ENCODE measurements around the gene MAP7.

Gene MAP7

DNA sequence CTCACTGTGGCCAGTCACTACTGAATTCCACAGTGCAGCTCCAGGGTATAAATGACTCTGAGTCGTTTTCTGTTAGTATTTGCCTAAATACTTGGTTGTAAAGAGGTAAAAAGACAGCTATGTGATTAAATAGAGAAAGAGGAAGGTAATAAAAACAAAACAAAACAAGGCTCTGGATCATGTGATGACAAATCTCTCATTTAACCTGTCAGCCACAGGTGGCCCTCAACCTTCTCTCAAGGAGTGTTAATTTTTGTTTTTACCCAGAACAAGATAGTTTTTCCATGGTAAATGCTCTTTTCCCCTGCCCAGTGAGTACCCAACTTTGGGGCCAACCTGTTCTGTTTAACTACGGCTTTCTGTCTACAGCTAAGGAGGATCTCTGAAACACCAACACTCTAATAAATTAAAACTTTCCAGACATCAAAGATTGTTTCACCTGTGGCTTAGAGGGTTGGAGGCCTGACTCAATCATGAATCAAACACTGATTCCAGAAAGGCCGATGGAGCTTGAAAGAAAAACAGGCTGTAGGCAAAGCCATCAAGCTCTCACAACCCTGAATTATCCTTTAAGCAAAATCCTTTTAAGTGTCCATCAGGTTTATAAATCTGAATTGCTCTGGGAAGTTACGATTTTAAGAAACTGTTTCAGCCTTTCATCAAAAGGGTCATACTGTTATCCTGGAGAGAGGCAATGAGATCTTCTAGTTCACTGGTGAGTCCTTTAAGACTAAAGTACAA, 179.1 kb downstream of the MAP7 start:
- WGBS (ENCODE audit: extremely low coverage, insufficient coverage, low lambda C conversion rate): no CpG with 5 or more reads among the region's 4 CpGs
- Histone ChIP-seq H2AK5ac (ENCODE audit: low read length) (no peak overlapping the region), H3K4me1 (ENCODE audit: control insufficient read depth, low read depth, low read length) (no peaks in the 10 kb centered on the region), H3K56ac (ENCODE audit: low read length) (no peak overlapping the region), H3K4me2 (ENCODE audit: low read length) (no peak overlapping the region), H3K79me1 (ENCODE audit: low read length) (no peaks in the 10 kb centered on the region), H3K36me3 (ENCODE audit: control insufficient read depth, insufficient read depth, low read length) (no peaks in the 10 kb centered on the region), H3K18ac (ENCODE audit: low read length) (no peak overlapping the region), H2BK120ac (ENCODE audit: low read depth, low read length) (no peak overlapping the region), H3K9ac (ENCODE audit: low read length) (no peak overlapping the region), H3K27ac (ENCODE audit: low read depth, low read length) (no peak overlapping the region), H4K5ac (ENCODE audit: low read length) (no peak overlapping the region), H3K4me3 (ENCODE audit: low read length) (no peak overlapping the region), H3K23ac (ENCODE audit: low read length) (no peak overlapping the region), H3K27me3 (ENCODE audit: insufficient read depth, low read length, poor library complexity) (no peaks in the 10 kb centered on the region), H4K8ac (ENCODE audit: low read depth, low read length) (no peak overlapping the region), H2BK15ac (replicated peaks; ENCODE audit: low read depth) (no peak overlapping the region), H2BK5ac (ENCODE audit: low read length) (no peak overlapping the region), H3K79me2 (ENCODE audit: control insufficient read depth, insufficient read depth, low read length) (no peaks in the 10 kb centered on the region), H3K4ac (ENCODE audit: low read depth, low read length) (no peak overlapping the region)
- DNase-seq: no peak

- Histone ChIP-seq H3K9ac (ENCODE audit: low read length) (no peak overlapping the region), H3K36me3 (ENCODE audit: control insufficient read depth, insufficient read depth, low read length) (no peaks in the 10 kb centered on the region), H2BK120ac (ENCODE audit: low read depth, low read length) (no peak overlapping the region), H3K79me2 (ENCODE audit: control insufficient read depth, insufficient read depth, low read length) (no peaks in the 10 kb centered on the region), H2BK15ac (replicated peaks; ENCODE audit: low read depth) (no peak overlapping the region), H3K4me1 (ENCODE audit: control insufficient read depth, low read depth, low read length) (no peaks in the 10 kb centered on the region), H3K79me1 (ENCODE audit: low read length) (no peaks in the 10 kb centered on the region), H3K4ac (ENCODE audit: low read depth, low read length) (no peak overlapping the region), H3K4me2 (ENCODE audit: low read length) (no peak overlapping the region), H3K4me3 (ENCODE audit: low read length) (no peak overlapping the region), H4K5ac (ENCODE audit: low read length) (no peak overlapping the region), H3K23ac (ENCODE audit: low read length) (no peak overlapping the region), H3K27me3 (ENCODE audit: insufficient read depth, low read length, poor library complexity) (no peaks in the 10 kb centered on the region), H4K8ac (ENCODE audit: low read depth, low read length) (no peak overlapping the region), H3K27ac (ENCODE audit: low read depth, low read length) (no peak overlapping the region), H3K56ac (ENCODE audit: low read length) (no peak overlapping the region), H2AK5ac (ENCODE audit: low read length) (no peak overlapping the region), H2BK5ac (ENCODE audit: low read length) (no peak overlapping the region), H3K18ac (ENCODE audit: low read length) (no peak overlapping the region)
- no CpG with 5 or more reads among the region's 11 CpGs for WGBS (ENCODE audit: extremely low coverage, insufficient coverage, low lambda C conversion rate)
- no peak for DNase-seq
Measured at GRCh38 chr6:136365776-136366354, 184.4 kb downstream of the MAP7 start.

DNA sequence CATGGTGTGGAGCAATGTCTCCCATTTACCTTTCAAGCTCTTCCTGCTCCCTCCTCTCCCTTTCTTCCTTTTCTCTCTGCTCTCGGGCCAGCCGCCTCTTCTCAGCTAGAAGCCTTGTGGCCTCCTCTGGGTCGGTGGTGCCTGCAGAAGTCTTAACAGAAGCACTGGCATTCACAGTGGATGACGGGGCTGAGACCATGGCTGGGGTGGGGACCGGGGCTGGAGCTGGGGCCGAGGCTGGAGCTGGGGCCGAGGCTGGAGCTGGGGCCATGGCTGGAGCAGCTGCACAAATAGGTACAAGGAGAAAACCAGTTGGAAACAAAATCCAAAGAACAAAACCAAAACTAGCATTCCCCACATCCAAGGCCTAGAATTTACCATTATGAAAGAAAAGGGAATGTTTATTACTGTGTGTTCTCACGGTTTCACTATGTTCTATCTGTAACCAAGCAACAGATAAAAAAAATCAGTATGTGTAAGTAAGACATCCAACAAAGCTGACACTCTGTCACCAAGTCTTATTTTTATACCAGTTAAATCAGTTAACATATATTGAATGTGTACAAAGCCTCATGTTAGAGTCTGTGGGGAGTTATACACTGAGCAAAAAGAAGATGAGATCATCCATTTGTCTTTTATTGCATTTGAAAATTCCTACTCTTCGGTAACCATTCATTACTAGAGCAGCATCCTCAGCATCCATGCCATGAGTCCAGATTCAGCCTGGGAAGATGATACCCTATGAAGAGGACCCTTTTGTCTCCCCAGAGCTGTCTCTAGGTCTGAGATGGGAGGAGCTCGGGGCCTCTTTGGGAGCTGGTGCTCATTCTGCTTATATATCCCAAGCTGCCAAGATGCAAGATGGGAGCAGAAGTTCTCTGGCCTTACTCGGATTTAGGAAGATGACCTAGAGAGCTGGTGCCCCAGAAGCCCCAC, 187.5 kb downstream of the MAP7 start:
- no peaks in the 10 kb centered on the region for H3K4me1 ChIP-seq (ENCODE audit: control insufficient read depth, low read depth, low read length)
- H2BK15ac ChIP-seq (replicated peaks; ENCODE audit: low read depth): no peak overlapping the region
- H3K23ac ChIP-seq (ENCODE audit: low read length): no peak overlapping the region
- H4K5ac ChIP-seq (ENCODE audit: low read length): no peak overlapping the region
- no peak overlapping the region for H2BK5ac ChIP-seq (ENCODE audit: low read length)
- H3K79me1 ChIP-seq (ENCODE audit: low read length): no peaks in the 10 kb centered on the region
- no peak overlapping the region for H3K4me3 ChIP-seq (ENCODE audit: low read length)
- no peak overlapping the region for H3K4ac ChIP-seq (ENCODE audit: low read depth, low read length)
- no peak overlapping the region for H4K8ac ChIP-seq (ENCODE audit: low read depth, low read length)
- no peak overlapping the region for H2AK5ac ChIP-seq (ENCODE audit: low read length)
- no peak overlapping the region for H3K9ac ChIP-seq (ENCODE audit: low read length)
- H3K4me2 ChIP-seq (ENCODE audit: low read length): no peak overlapping the region
- no peak overlapping the region for H3K56ac ChIP-seq (ENCODE audit: low read length)
- no peaks in the 10 kb centered on the region for H3K27me3 ChIP-seq (ENCODE audit: insufficient read depth, low read length, poor library complexity)
- no peak overlapping the region for H3K18ac ChIP-seq (ENCODE audit: low read length)
- no peak overlapping the region for H2BK120ac ChIP-seq (ENCODE audit: low read depth, low read length)
- no peaks in the 10 kb centered on the region for H3K79me2 ChIP-seq (ENCODE audit: control insufficient read depth, insufficient read depth, low read length)
- no peak overlapping the region for H3K27ac ChIP-seq (ENCODE audit: low read depth, low read length)
- DNase-seq: no peak
- no CpG with 5 or more reads among the region's 11 CpGs for WGBS (ENCODE audit: extremely low coverage, insufficient coverage, low lambda C conversion rate)
- H3K36me3 ChIP-seq (ENCODE audit: control insufficient read depth, insufficient read depth, low read length): no peaks in the 10 kb centered on the region

DNA sequence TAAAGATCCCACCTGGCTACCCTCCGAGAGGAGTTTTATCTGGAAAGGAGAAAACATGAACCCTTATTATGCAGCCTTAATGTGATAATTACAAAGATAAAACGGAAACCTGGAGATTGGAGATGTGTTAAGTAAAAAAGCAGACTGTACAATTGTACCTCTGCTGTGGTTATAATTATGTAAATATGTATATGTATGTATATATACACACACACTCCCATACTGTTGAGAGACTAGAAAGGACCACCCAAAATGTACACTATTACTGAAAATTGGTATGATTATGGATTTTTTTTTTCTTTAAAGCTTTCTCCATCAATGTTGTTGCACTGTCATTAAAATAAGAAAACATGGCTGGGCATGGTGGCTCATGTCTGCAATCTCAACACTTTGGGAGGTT, 188.4 kb downstream of the MAP7 start:
- no CpG with 5 or more reads among the region's 2 CpGs for WGBS (ENCODE audit: extremely low coverage, insufficient coverage, low lambda C conversion rate)
- H3K79me2 ChIP-seq (ENCODE audit: control insufficient read depth, insufficient read depth, low read length): no peaks in the 10 kb centered on the region

DNA sequence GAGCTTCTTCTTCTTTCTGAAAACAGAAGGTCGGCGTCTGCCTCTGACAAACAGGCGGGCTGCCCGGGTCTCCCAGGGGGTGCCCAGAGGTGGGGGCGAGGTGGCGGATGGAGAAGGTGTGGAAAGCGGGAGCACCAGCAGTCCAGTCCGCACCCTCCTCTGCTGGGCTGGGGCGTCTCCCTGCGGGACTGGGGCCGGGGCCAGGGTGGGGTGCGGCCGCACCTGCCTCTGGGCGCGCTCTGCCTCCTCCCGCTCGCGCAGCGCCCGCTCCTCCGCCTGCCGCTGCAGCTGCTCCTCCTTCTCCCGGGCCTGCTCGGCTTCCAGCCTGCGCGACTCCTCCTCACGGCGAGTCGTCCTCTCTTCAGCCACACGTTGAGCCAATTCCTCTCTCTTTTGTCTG, 189.4 kb downstream of the MAP7 start:
- DNase-seq: no peak
- Histone ChIP-seq H3K23ac (ENCODE audit: low read length) (no peak overlapping the region), H3K36me3 (ENCODE audit: control insufficient read depth, insufficient read depth, low read length) (no peaks in the 10 kb centered on the region), H3K4ac (ENCODE audit: low read depth, low read length) (no peak overlapping the region), H4K8ac (ENCODE audit: low read depth, low read length) (no peak overlapping the region), H3K4me3 (ENCODE audit: low read length) (no peak overlapping the region), H3K18ac (ENCODE audit: low read length) (no peak overlapping the region), H3K9ac (ENCODE audit: low read length) (no peak overlapping the region), H3K4me1 (ENCODE audit: control insufficient read depth, low read depth, low read length) (no peaks in the 10 kb centered on the region), H3K4me2 (ENCODE audit: low read length) (no peak overlapping the region), H3K79me1 (ENCODE audit: low read length) (no peaks in the 10 kb centered on the region), H2BK120ac (ENCODE audit: low read depth, low read length) (no peak overlapping the region), H3K27ac (ENCODE audit: low read depth, low read length) (no peak overlapping the region), H2BK15ac (replicated peaks; ENCODE audit: low read depth) (no peak overlapping the region), H2BK5ac (ENCODE audit: low read length) (no peak overlapping the region), H2AK5ac (ENCODE audit: low read length) (no peak overlapping the region), H4K5ac (ENCODE audit: low read length) (no peak overlapping the region), H3K56ac (ENCODE audit: low read length) (no peak overlapping the region), H3K27me3 (ENCODE audit: insufficient read depth, low read length, poor library complexity) (no peaks in the 10 kb centered on the region), H3K79me2 (ENCODE audit: control insufficient read depth, insufficient read depth, low read length) (no peaks in the 10 kb centered on the region)
- whole genome bisulfite sequencing (ENCODE audit: extremely low coverage, insufficient coverage, low lambda C conversion rate): no CpG with 5 or more reads among the region's 30 CpGs

More for the DNA sequence above, 188.4 kb downstream of the MAP7 start:
- Histone ChIP-seq H3K9ac (ENCODE audit: low read length) (no peak overlapping the region), H3K56ac (ENCODE audit: low read length) (no peak overlapping the region), H3K23ac (ENCODE audit: low read length) (no peak overlapping the region), H3K79me1 (ENCODE audit: low read length) (no peaks in the 10 kb centered on the region), H2BK5ac (ENCODE audit: low read length) (no peak overlapping the region), H3K4me2 (ENCODE audit: low read length) (no peak overlapping the region), H3K27ac (ENCODE audit: low read depth, low read length) (no peak overlapping the region), H2AK5ac (ENCODE audit: low read length) (no peak overlapping the region), H3K4me3 (ENCODE audit: low read length) (no peak overlapping the region), H2BK15ac (replicated peaks; ENCODE audit: low read depth) (no peak overlapping the region), H3K4ac (ENCODE audit: low read depth, low read length) (no peak overlapping the region), H3K36me3 (ENCODE audit: control insufficient read depth, insufficient read depth, low read length) (no peaks in the 10 kb centered on the region), H2BK120ac (ENCODE audit: low read depth, low read length) (no peak overlapping the region), H3K4me1 (ENCODE audit: control insufficient read depth, low read depth, low read length) (no peaks in the 10 kb centered on the region), H3K27me3 (ENCODE audit: insufficient read depth, low read length, poor library complexity) (no peaks in the 10 kb centered on the region), H4K8ac (ENCODE audit: low read depth, low read length) (no peak overlapping the region), H3K18ac (ENCODE audit: low read length) (no peak overlapping the region), H4K5ac (ENCODE audit: low read length) (no peak overlapping the region)
- no peak for DNase-seq

Data from mesendoderm (in vitro differentiated cells).